GM15510 (cell line): ENCODE results near the gene IL1RAPL1.

Experiments
- POLR2A ChIP-seq: IDR thresholded peaks from 3 replicates; pipeline ENCODE4 v1.6.1; 2011; ENCODE audit warnings: borderline replicate concordance; ENCODE audit not compliant: insufficient read length; ENCODE audit errors: extremely low read depth

Gene IL1RAPL1

GRCh38 chrX:29145316-29145715 lies 558.1 kb downstream of the IL1RAPL1 start:
- TF ChIP-seq POLR2A, result no peak

GRCh38 chrX:29148511-29148910 lies 561.3 kb downstream of the IL1RAPL1 start:
- no peak for TF ChIP-seq POLR2A

- no peak for TF ChIP-seq POLR2A
Observed at GRCh38 chrX:29155286-29155685, 568.0 kb downstream of the IL1RAPL1 start.

- no peak for TF ChIP-seq POLR2A
Observed at GRCh38 chrX:29172880-29173279, 585.6 kb downstream of the IL1RAPL1 start.

GRCh38 chrX:29187264-29187663 lies 600.0 kb downstream of the IL1RAPL1 start:
- TF ChIP-seq POLR2A, result no peak

GRCh38 chrX:29196501-29196900 lies 609.3 kb downstream of the IL1RAPL1 start:
- TF ChIP-seq POLR2A, result no peak

- TF ChIP-seq POLR2A, result no peak
Observed at GRCh38 chrX:29215251-29215650, 628.0 kb downstream of the IL1RAPL1 start.

- TF ChIP-seq POLR2A, result no peak
Observed at GRCh38 chrX:29225670-29226069, 638.4 kb downstream of the IL1RAPL1 start.

- TF ChIP-seq POLR2A, result no peak
Observed at GRCh38 chrX:29229802-29230201, 642.6 kb downstream of the IL1RAPL1 start.

GRCh38 chrX:29231800-29232199 lies 644.6 kb downstream of the IL1RAPL1 start:
- no peak for TF ChIP-seq POLR2A

GRCh38 chrX:29233592-29234183 lies 646.4 kb downstream of the IL1RAPL1 start:
- TF ChIP-seq POLR2A, result no peak

- TF ChIP-seq POLR2A, result no peak
Observed at GRCh38 chrX:29237972-29238371, 650.7 kb downstream of the IL1RAPL1 start.

GRCh38 chrX:29241809-29242208 lies 654.6 kb downstream of the IL1RAPL1 start:
- TF ChIP-seq POLR2A, result no peak

- no peak for TF ChIP-seq POLR2A
Observed at GRCh38 chrX:29242856-29243255, 655.6 kb downstream of the IL1RAPL1 start.

GRCh38 chrX:29243942-29244341 lies 656.7 kb downstream of the IL1RAPL1 start:
- TF ChIP-seq POLR2A, result no peak

- no peak for TF ChIP-seq POLR2A
Observed at GRCh38 chrX:29254515-29254914, 667.3 kb downstream of the IL1RAPL1 start.

- no peak for TF ChIP-seq POLR2A
Observed at GRCh38 chrX:29257521-29257920, 670.3 kb downstream of the IL1RAPL1 start.
